ENCODE data around the gene PIGU.

DNA sequence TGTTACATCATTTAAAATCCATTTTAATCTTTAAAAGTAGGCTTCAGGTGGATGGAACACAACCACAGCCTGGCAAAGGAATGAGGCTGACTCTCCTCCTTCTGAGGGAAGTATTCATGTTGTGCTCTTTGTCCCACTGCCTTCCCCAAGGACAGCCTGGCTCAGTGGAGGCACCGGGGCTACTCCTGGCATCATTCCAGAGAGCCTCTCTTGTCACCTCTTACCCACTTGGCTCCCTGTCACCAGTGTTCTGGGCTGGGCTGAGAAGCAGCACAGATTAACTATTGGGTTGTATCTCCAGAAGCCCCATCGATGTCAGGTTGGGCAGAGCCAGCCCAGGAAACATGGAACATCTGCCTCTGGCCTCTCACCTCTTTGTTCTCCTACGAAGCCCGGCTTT is 16.5 kb upstream of the PIGU start:
- no peak for TF ChIP-seq POLR2A (IDR thresholded peaks at IDR 0.05)
- TF ChIP-seq, protein P1, sequence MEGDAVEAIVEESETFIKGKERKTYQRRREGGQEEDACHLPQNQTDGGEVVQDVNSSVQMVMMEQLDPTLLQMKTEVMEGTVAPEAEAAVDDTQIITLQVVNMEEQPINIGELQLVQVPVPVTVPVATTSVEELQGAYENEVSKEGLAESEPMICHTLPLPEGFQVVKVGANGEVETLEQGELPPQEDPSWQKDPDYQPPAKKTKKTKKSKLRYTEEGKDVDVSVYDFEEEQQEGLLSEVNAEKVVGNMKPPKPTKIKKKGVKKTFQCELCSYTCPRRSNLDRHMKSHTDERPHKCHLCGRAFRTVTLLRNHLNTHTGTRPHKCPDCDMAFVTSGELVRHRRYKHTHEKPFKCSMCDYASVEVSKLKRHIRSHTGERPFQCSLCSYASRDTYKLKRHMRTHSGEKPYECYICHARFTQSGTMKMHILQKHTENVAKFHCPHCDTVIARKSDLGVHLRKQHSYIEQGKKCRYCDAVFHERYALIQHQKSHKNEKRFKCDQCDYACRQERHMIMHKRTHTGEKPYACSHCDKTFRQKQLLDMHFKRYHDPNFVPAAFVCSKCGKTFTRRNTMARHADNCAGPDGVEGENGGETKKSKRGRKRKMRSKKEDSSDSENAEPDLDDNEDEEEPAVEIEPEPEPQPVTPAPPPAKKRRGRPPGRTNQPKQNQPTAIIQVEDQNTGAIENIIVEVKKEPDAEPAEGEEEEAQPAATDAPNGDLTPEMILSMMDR (IDR thresholded peaks at IDR 0.05 in 4 of 5, conservative IDR thresholded peaks at IDR 0.05 in 1 of 5) = no peak

Data from gastrocnemius medialis (tissue), 4 donors.